Karpas-422 (cell line): ENCODE measurements around the gene TPCN1. TPM values are rescaled to one million over a fixed set of nuclear protein-coding genes. Genes with fewer than 3 reads are reported as not detected.

Experiments
- DNase-seq: peaks from one replicate; pipeline ENCODE4 v3.0.0-alpha.2; 2015
- H2AFZ ChIP-seq: fragments of 200-600 bp; sonication (generic); 2 replicates; pipeline ENCODE4 v1.6.1; 2014; ENCODE audit warnings: antibody characterized with exemption, low read length, mixed read lengths
- H3K27ac ChIP-seq: fragments of 200-600 bp; sonication (generic); 2 replicates; pipeline ENCODE4 v1.5.1; 2014; ENCODE audit warnings: mild to moderate bottlenecking, low read length, moderate library complexity
- H3K27me3 ChIP-seq: fragments of 200-600 bp; sonication (generic); 2 replicates; pipeline ENCODE4 v1.6.1; 2014; ENCODE audit warnings: low read length, mixed read lengths
- H3K36me3 ChIP-seq: fragments of 200-600 bp; sonication (generic); 2 replicates; pipeline ENCODE4 v1.6.1; 2014; ENCODE audit warnings: low read length, mixed read lengths; ENCODE audit not compliant: insufficient read depth
- H3K4me1 ChIP-seq: fragments of 200-600 bp; sonication (generic); 2 replicates; pipeline ENCODE4 v1.6.1; 2014; ENCODE audit warnings: mild to moderate bottlenecking, low read length, mixed read lengths
- H3K4me2 ChIP-seq: fragments of 200-600 bp; sonication (generic); 2 replicates; pipeline ENCODE4 v1.6.1; 2014; ENCODE audit warnings: low read length, low read depth, mild to moderate bottlenecking; ENCODE audit not compliant: poor library complexity, severe bottlenecking
- H3K4me3 ChIP-seq: fragments of 200-600 bp; sonication (generic); 2 replicates; pipeline ENCODE4 v1.5.1; 2014; ENCODE audit warnings: mild to moderate bottlenecking, antibody characterized with exemption, low read length, mixed read lengths
- H3K79me2 ChIP-seq: fragments of 200-600 bp; sonication (generic); 2 replicates; pipeline ENCODE4 v1.6.1; 2014; ENCODE audit warnings: mild to moderate bottlenecking, low read length, mixed read lengths
- H3K9ac ChIP-seq: fragments of 200-600 bp; sonication (generic); 2 replicates; pipeline ENCODE4 v1.6.0; 2014; ENCODE audit warnings: low read length
- H3K9me2 ChIP-seq: fragments of 200-600 bp; sonication (generic), shearing (Covaris generic); replicated peaks from 2 replicates; pipeline ENCODE4 v1.6.0; 2014; ENCODE audit warnings: mild to moderate bottlenecking, low read length, moderate library complexity; ENCODE audit not compliant: insufficient read depth
- H3K9me3 ChIP-seq: fragments of 300-700, 200-600 bp; sonication (generic); 2 replicates; pipeline ENCODE4 v1.6.1; 2014; ENCODE audit warnings: low read length, mixed read lengths
- H4K20me1 ChIP-seq: fragments of 200-600 bp; sonication (generic); 2 replicates; pipeline ENCODE4 v1.6.1; 2014; ENCODE audit warnings: mild to moderate bottlenecking, antibody characterized with exemption, low read length, low read depth; ENCODE audit not compliant: insufficient read depth
- total RNA-seq: library from RNA; depleted of rRNA; stranded (reverse); fragments of >200 nt; shearing (Covaris generic); gene quantifications from 2 replicates; pipeline ENCODE4 v1.2.3, GENCODE V29; 2014; ENCODE audit warnings: low replicate concordance; rRNA removed

The TPCN1 gene
- total RNA-seq = 43.9 and 46.4 TPM in 2 replicates

- H3K27me3 ChIP-seq = no peaks in the 10 kb centered on the region
- peak; percentile 100 for DNase-seq
- no peaks in the 10 kb centered on the region for H3K9me3 ChIP-seq
- H3K4me2 ChIP-seq = peak within 1 kb of the TSS; percentile 83
- peak within 1 kb of the TSS; percentile 87 for H3K4me3 ChIP-seq
- H3K27ac ChIP-seq = peak within 1 kb of the TSS; percentile 86
- peaks cover 29% of the 10 kb centered on the region for H3K79me2 ChIP-seq
- peak within 1 kb of the TSS; percentile 87 for H3K9ac ChIP-seq
- 0 out of 2 replicates have a peak within 1 kb of the TSS, but pooled peaks have one; percentile 47 for H2AFZ ChIP-seq
- H3K9me2 ChIP-seq = no peaks in the 10 kb centered on the region
- H3K4me1 ChIP-seq = peaks cover 45% of the 10 kb centered on the region
- no peaks in the 10 kb centered on the region for H3K36me3 ChIP-seq
- H4K20me1 ChIP-seq = no peaks in the 10 kb centered on the region
Observed at GRCh38 chr12:113221181-113221996, at the start of gene TPCN1. TPCN1 (plus strand) TSS chr12:113221464; CDS start chr12:113226853, 5,389 bp downstream.

GRCh38 chr12:113171543-113171942 is 49.7 kb upstream of the TPCN1 start:
- Histone ChIP-seq H4K20me1 (peaks cover 9% of the 10 kb centered on the region; the same call in 1 of the 2 replicates), H3K4me2 (no peak overlapping the region), H3K4me1 (peaks cover 5% of the 10 kb centered on the region), H3K4me3 (no peak overlapping the region), H3K9ac (no peak overlapping the region), H3K27ac (no peak overlapping the region), H3K27me3 (no peaks in the 10 kb centered on the region), H3K79me2 (peaks cover 17% of the 10 kb centered on the region), H3K9me3 (no peaks in the 10 kb centered on the region), H3K36me3 (peaks cover 42% of the 10 kb centered on the region), H2AFZ (no peak overlapping the region), H3K9me2 (no peaks in the 10 kb centered on the region)
- no peak for DNase-seq

GRCh38 chr12:113172185-113172584 is 49.1 kb upstream of the TPCN1 start:
- H3K27ac ChIP-seq = no peak overlapping the region
- H3K27me3 ChIP-seq = no peaks in the 10 kb centered on the region
- peaks cover 5% of the 10 kb centered on the region for H3K4me1 ChIP-seq
- DNase-seq = no peak
- no peaks in the 10 kb centered on the region for H3K9me2 ChIP-seq
- H3K36me3 ChIP-seq = peaks cover 48% of the 10 kb centered on the region
- H3K4me2 ChIP-seq = no peak overlapping the region
- no peak overlapping the region for H2AFZ ChIP-seq
- no peaks in the 10 kb centered on the region for H3K9me3 ChIP-seq
- H3K9ac ChIP-seq = no peak overlapping the region
- H4K20me1 ChIP-seq = peaks cover 9% of the 10 kb centered on the region; the same call in 1 of the 2 replicates
- peaks cover 17% of the 10 kb centered on the region for H3K79me2 ChIP-seq
- H3K4me3 ChIP-seq = no peak overlapping the region

DNA sequence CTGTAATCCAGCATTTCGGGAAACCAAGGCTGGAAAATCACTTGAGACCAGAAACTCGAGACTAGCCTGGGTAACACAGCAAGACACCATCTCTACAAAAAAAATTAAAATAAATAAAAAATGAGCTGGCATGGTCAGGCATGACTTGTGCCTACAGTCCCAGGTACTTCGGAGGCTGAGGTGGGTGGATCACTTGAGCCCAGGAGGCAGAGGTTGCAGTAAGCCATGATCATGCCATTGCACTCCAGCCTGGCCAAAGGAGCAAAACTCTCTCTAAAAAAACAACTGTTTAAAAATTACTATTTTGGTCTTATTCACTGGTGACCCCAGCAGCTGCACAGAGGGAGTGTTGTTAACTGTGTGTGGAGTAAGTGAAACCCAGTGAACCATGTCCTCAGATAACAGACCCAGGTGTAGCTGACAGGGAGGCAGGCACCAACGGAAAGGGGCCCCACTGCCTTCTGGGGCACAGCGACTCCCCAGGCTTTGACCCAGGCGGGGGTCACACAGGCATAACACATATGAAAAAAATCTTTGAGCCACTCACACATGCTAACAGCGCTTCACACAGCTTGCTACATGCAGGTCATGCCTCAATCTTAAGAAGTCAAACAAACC is 48.1 kb upstream of the TPCN1 start:
- Histone ChIP-seq H2AFZ (no peak overlapping the region), H3K9me3 (no peaks in the 10 kb centered on the region), H4K20me1 (peaks cover 9% of the 10 kb centered on the region; the same call in 1 of the 2 replicates), H3K79me2 (peaks cover 17% of the 10 kb centered on the region), H3K27ac (peak overlapping the region; percentile 27; the same call in 1 of the 2 replicates), H3K36me3 (peaks cover 58% of the 10 kb centered on the region), H3K9me2 (no peaks in the 10 kb centered on the region), H3K4me2 (no peak overlapping the region), H3K9ac (no peak overlapping the region), H3K27me3 (no peaks in the 10 kb centered on the region), H3K4me1 (peaks cover 5% of the 10 kb centered on the region), H3K4me3 (no peak overlapping the region)
- no peak for DNase-seq

DNA sequence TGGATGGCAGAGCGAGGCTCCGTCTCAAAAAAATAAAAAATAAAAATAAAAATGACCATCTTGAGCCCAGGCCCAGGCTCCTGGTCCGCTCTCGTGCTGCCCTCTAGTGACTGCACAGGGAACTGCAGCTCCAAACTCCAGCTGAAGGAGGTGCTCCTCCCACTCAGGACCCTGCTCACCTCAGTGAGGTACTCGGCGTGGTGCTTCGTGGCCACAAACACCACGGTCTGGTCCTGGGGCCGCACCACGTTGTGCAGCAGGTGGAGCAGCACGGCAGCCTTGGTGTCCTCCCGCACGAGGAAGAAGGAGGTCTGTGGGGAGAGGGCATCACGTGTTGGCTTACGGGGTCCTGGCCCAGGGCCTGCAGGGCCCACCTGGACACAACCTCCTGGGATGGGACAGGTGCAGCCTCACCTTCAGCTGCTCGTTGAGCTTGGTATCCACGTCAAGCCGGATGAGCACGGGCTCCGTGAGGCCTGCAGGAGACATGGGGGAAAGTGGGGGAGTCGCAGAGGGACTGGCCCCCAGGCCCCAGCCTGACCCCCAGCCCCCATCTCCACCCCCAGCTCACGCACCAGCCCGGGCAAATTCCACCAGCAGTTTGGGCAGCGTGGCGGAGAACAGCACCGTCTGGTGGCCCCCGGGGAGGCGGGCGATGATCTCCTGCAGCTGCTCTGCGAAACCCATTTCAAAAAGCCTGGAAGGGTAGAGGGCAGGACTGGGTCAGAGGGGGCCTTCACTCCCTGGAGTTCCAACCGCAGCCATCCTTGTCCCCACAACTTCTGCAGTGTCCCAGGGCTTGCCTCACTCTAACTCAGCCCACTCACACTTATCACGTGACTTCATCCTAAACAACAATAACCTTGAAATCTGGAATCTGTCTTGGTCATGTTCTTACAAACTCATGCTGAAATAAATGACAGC is 46.5 kb upstream of the TPCN1 start:
- Histone ChIP-seq H3K4me3 (no peak overlapping the region), H3K9ac (no peak overlapping the region)
- peak; percentile 94 for DNase-seq

DNA sequence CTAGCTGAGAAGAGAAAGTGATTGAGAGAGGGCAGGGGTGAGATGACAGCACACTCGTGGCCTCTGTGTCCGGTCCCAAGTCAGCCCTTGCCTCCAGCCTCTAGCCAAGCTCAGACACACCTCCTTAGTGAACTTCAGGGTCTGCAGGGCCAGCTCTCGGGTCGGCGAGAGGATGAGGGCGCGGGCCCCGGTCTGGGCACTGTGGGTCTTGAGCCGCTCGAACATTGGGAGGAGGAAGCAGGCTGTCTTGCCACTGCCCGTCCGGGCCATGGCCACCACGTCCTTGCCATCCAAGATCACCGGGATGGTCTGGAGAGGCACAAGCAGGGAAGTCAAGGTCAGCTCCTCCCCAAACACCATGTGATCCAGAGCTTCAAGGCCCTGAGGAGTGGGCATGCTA is 42.2 kb upstream of the TPCN1 start:
- peaks cover 10% of the 10 kb centered on the region for H3K4me1 ChIP-seq
- H3K9me2 ChIP-seq = no peaks in the 10 kb centered on the region
- peaks cover 40% of the 10 kb centered on the region for H3K79me2 ChIP-seq
- no peak overlapping the region for H3K9ac ChIP-seq
- H3K27ac ChIP-seq = no peak overlapping the region
- H4K20me1 ChIP-seq = peaks cover 11% of the 10 kb centered on the region; the same call in 1 of the 2 replicates
- no peak overlapping the region for H2AFZ ChIP-seq
- H3K9me3 ChIP-seq = no peaks in the 10 kb centered on the region
- peaks cover 58% of the 10 kb centered on the region for H3K36me3 ChIP-seq
- H3K4me2 ChIP-seq = no peak overlapping the region
- H3K4me3 ChIP-seq = no peak overlapping the region
- no peaks in the 10 kb centered on the region for H3K27me3 ChIP-seq
- no peak for DNase-seq

More for the DNA sequence above, 46.5 kb upstream of the TPCN1 start:
- Histone ChIP-seq H4K20me1 (peaks cover 6% of the 10 kb centered on the region; the same call in 1 of the 2 replicates), H3K36me3 (peaks cover 73% of the 10 kb centered on the region), H3K79me2 (peaks cover 17% of the 10 kb centered on the region), H3K4me1 (peaks cover 5% of the 10 kb centered on the region), H3K27ac (no peak overlapping the region), H2AFZ (no peak overlapping the region), H3K9me3 (no peaks in the 10 kb centered on the region), H3K9me2 (no peaks in the 10 kb centered on the region), H3K27me3 (no peaks in the 10 kb centered on the region), H3K4me2 (no peak overlapping the region)

DNA sequence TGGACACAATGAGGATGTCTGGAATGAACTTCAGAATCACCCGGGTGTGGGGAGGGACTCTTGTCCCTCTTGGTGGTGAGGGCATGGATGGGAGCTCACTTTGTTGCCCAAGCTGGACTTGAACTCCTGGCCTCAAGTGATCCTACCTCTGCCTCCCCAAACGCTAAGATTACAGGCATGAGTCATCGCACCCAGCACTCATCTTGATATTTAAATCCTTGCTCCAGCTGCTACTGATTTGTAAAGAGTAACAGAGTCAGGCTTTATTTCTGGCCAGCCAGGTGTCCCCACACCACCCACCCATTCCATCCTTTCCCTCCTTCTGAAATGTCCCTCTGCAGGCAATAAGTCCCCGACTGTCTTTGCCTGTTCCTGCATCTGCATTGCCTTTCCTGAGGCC is 40.9 kb upstream of the TPCN1 start:
- H3K4me2 ChIP-seq = no peak overlapping the region
- H3K79me2 ChIP-seq = peaks cover 44% of the 10 kb centered on the region
- DNase-seq = no peak
- H3K4me1 ChIP-seq = peaks cover 13% of the 10 kb centered on the region
- peaks cover 9% of the 10 kb centered on the region; the same call in 1 of the 2 replicates for H4K20me1 ChIP-seq
- no peaks in the 10 kb centered on the region for H3K27me3 ChIP-seq
- no peaks in the 10 kb centered on the region for H3K9me3 ChIP-seq
- no peak overlapping the region for H3K27ac ChIP-seq
- no peak overlapping the region for H3K9ac ChIP-seq
- H3K36me3 ChIP-seq = peaks cover 52% of the 10 kb centered on the region
- H3K9me2 ChIP-seq = no peaks in the 10 kb centered on the region
- H2AFZ ChIP-seq = no peak overlapping the region
- H3K4me3 ChIP-seq = no peak overlapping the region
